Measurements from ENCODE around the gene SLC27A1.

Gene SLC27A1

DNA sequence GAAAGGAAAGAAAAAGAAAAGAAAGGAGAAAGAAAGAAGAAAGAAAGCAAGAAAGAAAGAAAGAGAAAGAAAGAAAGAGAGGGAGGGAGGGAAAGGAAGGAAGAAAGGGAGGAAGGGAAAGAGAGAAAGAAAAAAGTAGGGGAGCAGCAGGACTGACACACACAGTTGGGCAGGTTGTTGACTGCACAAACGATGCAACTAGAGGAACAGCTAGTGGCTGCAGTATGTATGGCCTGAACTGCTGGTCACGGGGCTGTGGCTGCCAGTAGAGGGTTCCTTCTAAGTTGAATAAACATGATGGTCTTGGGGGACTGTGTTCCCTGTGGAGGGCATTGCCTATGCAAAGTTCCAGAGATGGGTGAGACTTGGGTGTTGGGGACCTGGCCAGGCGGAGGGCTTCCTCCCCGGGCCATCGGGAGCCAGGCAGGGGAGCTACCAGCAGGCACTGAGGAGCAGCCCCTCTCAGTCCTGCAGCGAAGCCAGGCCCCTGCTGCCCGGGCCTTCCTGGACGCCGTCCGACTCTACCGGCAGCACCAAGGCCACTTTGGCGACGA, 68.4 kb downstream of the SLC27A1 start:
- Histone ChIP-seq H3K4me1 (ENCODE audit: control insufficient read depth in 1 of 2, insufficient read depth in 2 of 2, low read length in 2 of 2) (peaks cover 5 to 7% of the 10 kb centered on the region in 2 donors), H3K9ac (ENCODE audit: low read depth in 1 of 2, low read length in 2 of 2) (peak overlapping the region in 1 of 2 donors; percentile 12), H3K27me3 (ENCODE audit: control insufficient read depth in 1 of 2, insufficient read depth in 2 of 2, low read length in 2 of 2) (peaks cover 0 to 6% of the 10 kb centered on the region in 2 donors), H3K27ac (ENCODE audit: low read depth, low read length) (no peak overlapping the region), H3K36me3 (ENCODE audit: control insufficient read depth in 1 of 2, insufficient read depth in 2 of 2, low read length in 2 of 2) (no peaks in the 10 kb centered on the region), H3K9me3 (ENCODE audit: control insufficient read depth in 1 of 2, low read length in 2 of 2) (no peaks in the 10 kb centered on the region), H3K4me3 (ENCODE audit: low read depth in 1 of 2, low read length in 2 of 2) (peak overlapping the region; percentile 60 to 63)

DNA sequence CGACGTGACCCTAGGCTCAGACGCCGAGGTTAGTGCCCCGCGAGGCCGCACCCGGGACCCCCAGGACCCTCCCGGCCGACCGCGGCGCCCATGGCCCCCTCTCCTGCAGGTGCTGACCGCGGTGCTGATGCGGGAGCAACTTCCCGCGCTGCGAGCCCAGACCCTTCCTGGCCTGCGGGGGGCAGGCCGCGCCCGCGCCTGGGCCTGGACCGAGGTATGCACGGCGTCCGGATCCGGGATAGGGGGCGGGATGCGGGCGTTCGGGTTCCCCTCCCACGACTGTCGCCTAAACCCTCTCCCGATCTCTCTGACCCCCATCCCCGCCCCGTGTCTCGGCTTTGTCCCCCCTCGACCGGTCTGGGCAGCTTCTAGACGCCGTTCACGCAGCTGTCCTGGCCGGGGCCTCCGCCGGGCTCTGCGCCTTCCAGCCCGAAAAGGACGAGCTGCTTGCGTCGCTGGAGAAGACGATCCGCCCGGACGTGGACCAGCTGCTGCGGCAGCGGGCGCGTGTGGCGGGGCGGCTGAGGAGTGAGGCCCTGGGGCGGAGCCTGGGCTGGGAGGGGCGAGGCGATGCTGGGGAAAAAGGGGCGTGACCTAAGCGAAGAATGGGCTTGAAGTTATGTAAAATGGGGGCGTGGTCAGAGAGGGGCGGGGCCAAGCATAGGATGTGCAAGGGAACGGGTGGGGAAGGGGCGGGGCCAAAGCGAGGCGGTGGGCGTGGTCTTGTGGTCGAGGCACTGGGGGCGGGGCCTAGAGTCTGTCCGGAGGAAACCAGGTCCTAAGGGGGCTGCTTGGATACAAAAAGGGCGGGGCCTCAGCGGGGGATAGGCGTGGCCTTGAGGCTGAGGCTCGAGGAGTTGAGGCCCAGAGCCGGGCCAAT, 69.2 kb downstream of the SLC27A1 start:
- H3K4me3 ChIP-seq (ENCODE audit: low read depth in 1 of 2, low read length in 2 of 2), result peak overlapping the region; percentile 60 to 63
- peaks cover 0 to 6% of the 10 kb centered on the region in 2 donors for H3K27me3 ChIP-seq (ENCODE audit: control insufficient read depth in 1 of 2, insufficient read depth in 2 of 2, low read length in 2 of 2)
- H3K9me3 ChIP-seq (ENCODE audit: control insufficient read depth in 1 of 2, low read length in 2 of 2), result no peaks in the 10 kb centered on the region
- no peak overlapping the region for H3K27ac ChIP-seq (ENCODE audit: low read depth, low read length)
- peak overlapping the region; percentile 12 to 33 for H3K9ac ChIP-seq (ENCODE audit: low read depth in 1 of 2, low read length in 2 of 2)
- H3K36me3 ChIP-seq (ENCODE audit: control insufficient read depth in 1 of 2, insufficient read depth in 2 of 2, low read length in 2 of 2), result no peaks in the 10 kb centered on the region
- H3K4me1 ChIP-seq (ENCODE audit: control insufficient read depth in 1 of 2, insufficient read depth in 2 of 2, low read length in 2 of 2), result peaks cover 5 to 7% of the 10 kb centered on the region in 2 donors

DNA sequence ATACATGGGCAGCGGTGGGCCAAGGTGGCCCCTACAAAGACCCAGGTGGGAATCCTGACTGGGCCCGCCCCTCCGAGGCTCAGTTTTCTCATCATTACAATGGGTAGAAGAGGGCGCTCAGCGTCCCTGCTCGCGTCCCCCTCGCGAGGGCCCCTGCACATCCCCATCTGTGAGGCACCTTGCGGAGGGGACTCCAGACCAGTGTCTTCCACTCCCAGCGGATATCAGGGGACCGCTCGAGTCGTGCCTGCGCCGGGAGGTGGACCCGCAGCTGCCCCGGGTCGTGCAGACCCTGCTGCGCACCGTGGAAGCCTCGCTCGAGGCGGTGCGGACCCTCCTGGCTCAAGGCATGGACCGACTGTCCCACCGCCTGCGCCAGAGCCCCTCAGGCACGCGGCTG, 69.8 kb downstream of the SLC27A1 start:
- Histone ChIP-seq H3K9ac (ENCODE audit: low read depth in 1 of 2, low read length in 2 of 2) (no peak overlapping the region), H3K4me3 (ENCODE audit: low read depth in 1 of 2, low read length in 2 of 2) (no peak overlapping the region), H3K27ac (ENCODE audit: low read depth, low read length) (no peak overlapping the region), H3K27me3 (ENCODE audit: control insufficient read depth in 1 of 2, insufficient read depth in 2 of 2, low read length in 2 of 2) (peaks cover 0 to 6% of the 10 kb centered on the region in 2 donors), H3K4me1 (ENCODE audit: control insufficient read depth in 1 of 2, insufficient read depth in 2 of 2, low read length in 2 of 2) (peaks cover 5 to 7% of the 10 kb centered on the region in 2 donors), H3K36me3 (ENCODE audit: control insufficient read depth in 1 of 2, insufficient read depth in 2 of 2, low read length in 2 of 2) (no peaks in the 10 kb centered on the region), H3K9me3 (ENCODE audit: control insufficient read depth in 1 of 2, low read length in 2 of 2) (no peaks in the 10 kb centered on the region)

DNA sequence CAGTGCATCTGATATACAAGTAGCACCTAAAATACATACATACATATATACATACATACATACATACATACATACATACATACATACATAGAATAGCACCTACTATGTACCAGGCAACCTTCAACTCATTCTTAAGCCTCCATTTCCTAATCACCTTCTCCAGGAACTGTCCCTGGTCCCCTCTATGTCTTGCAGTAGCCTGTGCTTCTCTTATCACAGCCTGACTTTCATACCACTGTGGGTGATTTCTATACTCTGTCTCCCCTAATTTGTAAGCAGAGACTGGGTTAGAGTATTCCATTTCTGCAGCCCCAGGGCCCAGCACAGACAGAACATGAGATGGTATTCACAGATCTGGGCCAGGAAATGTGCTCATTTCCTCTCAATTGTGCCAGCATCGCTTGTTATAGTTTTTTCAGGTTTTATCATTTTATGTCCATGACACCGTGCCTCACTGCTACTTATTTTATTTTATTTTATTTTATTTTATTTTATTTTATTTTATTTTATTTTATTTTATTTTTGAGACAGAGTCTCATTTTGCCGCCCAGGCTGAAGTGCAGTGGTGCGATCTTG, 70.9 kb downstream of the SLC27A1 start:
- H3K9me3 ChIP-seq (ENCODE audit: control insufficient read depth in 1 of 2, low read length in 2 of 2), result no peaks in the 10 kb centered on the region
- no peak overlapping the region for H3K9ac ChIP-seq (ENCODE audit: low read depth in 1 of 2, low read length in 2 of 2)
- no peak overlapping the region for H3K27ac ChIP-seq (ENCODE audit: low read depth, low read length)
- no peak overlapping the region for H3K4me3 ChIP-seq (ENCODE audit: low read depth in 1 of 2, low read length in 2 of 2)
- no peaks in the 10 kb centered on the region for H3K36me3 ChIP-seq (ENCODE audit: control insufficient read depth in 1 of 2, insufficient read depth in 2 of 2, low read length in 2 of 2)
- peaks cover 5 to 7% of the 10 kb centered on the region in 2 donors for H3K4me1 ChIP-seq (ENCODE audit: control insufficient read depth in 1 of 2, insufficient read depth in 2 of 2, low read length in 2 of 2)
- peaks cover 0 to 6% of the 10 kb centered on the region in 2 donors for H3K27me3 ChIP-seq (ENCODE audit: control insufficient read depth in 1 of 2, insufficient read depth in 2 of 2, low read length in 2 of 2)

DNA sequence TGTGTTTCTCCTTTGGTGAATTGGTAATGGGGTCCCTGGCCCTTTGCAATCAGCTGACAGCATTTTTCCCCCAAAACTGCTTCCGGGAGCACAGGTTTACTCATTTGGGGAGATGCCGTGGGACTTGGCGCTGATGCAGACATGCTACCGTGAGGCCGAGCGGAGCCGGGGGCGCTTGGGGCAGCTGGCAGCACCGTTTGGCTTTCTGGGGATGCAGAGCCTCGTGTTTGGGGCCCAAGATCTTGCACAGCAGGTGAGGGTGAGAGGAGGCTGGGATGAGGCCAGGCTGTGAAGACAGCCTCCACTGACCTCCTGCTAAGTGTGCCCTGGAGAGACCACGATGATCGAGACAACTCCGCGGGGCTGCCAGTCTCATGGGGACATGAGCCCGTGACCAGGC, 71.7 kb downstream of the SLC27A1 start:
- no peak overlapping the region for H3K27ac ChIP-seq (ENCODE audit: low read depth, low read length)
- H3K4me3 ChIP-seq (ENCODE audit: low read depth in 1 of 2, low read length in 2 of 2), result no peak overlapping the region
- H3K4me1 ChIP-seq (ENCODE audit: control insufficient read depth in 1 of 2, insufficient read depth in 2 of 2, low read length in 2 of 2), result peaks cover 5 to 7% of the 10 kb centered on the region in 2 donors
- no peaks in the 10 kb centered on the region for H3K9me3 ChIP-seq (ENCODE audit: control insufficient read depth in 1 of 2, low read length in 2 of 2)
- H3K9ac ChIP-seq (ENCODE audit: low read depth in 1 of 2, low read length in 2 of 2), result no peak overlapping the region
- peaks cover 0 to 6% of the 10 kb centered on the region in 2 donors for H3K27me3 ChIP-seq (ENCODE audit: control insufficient read depth in 1 of 2, insufficient read depth in 2 of 2, low read length in 2 of 2)
- no peaks in the 10 kb centered on the region for H3K36me3 ChIP-seq (ENCODE audit: control insufficient read depth in 1 of 2, insufficient read depth in 2 of 2, low read length in 2 of 2)

DNA sequence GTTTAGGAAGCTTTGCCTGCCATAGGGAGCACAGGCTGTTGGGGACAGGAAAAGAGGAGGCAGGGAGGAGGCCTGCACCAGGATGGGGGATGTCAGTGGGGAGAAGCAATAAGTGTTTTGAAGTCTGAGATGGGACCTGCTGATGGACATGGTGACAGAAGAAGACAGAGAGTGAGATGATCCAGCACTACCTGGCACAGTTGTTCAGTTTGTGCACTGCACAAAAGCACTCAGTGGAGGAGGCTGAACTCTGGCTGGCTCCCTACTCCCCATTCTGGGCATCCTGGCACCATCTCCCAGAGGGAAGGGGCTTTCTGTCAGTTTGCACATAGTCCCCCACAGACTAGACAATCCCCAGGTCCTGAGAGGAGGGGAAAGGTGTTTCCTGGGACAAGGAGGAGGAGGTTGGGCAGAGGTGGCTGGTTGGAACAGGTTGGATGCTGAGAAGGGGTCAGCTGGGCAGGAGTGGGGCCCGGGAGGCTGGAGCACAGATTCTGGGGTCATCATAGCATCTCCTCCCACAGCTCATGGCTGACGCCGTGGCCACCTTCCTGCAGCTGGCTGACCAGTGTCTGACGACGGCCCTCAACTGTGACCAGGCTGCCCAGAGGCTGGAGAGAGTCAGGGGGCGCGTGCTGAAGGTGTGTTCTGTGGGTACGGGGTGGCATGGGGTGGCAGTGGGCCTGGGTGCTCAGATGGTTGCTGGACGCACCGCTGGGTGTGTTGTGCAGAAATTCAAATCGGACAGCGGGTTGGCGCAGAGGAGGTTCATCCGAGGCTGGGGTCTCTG, 72.7 kb downstream of the SLC27A1 start:
- H3K9me3 ChIP-seq (ENCODE audit: control insufficient read depth in 1 of 2, low read length in 2 of 2), result no peaks in the 10 kb centered on the region
- no peak overlapping the region for H3K27ac ChIP-seq (ENCODE audit: low read depth, low read length)
- H3K4me3 ChIP-seq (ENCODE audit: low read depth in 1 of 2, low read length in 2 of 2), result no peak overlapping the region
- peaks cover 0 to 3% of the 10 kb centered on the region in 2 donors for H3K27me3 ChIP-seq (ENCODE audit: control insufficient read depth in 1 of 2, insufficient read depth in 2 of 2, low read length in 2 of 2)
- no peak overlapping the region for H3K9ac ChIP-seq (ENCODE audit: low read depth in 1 of 2, low read length in 2 of 2)
- peaks cover 5 to 7% of the 10 kb centered on the region in 2 donors for H3K4me1 ChIP-seq (ENCODE audit: control insufficient read depth in 1 of 2, insufficient read depth in 2 of 2, low read length in 2 of 2)
- H3K36me3 ChIP-seq (ENCODE audit: control insufficient read depth in 1 of 2, insufficient read depth in 2 of 2, low read length in 2 of 2), result no peaks in the 10 kb centered on the region

DNA sequence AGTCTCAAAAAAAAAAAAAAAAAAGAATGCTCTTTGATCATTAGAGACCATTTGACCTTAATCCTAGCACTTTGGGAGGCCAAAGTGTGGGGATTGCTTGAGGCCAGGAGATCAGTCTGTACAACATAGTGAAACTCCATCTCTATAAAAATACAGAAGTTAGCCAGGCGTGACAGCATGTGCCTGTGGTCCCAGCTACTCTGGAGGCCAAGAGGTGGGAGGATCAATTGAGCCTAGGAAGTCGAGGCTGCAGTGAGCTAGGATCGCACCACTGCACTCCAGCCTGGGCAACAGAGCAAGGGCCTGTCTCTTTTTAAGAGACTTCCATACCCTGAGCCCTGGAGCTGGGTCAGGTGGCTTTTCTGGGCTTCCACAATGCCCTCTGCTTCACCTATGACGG, 73.7 kb downstream of the SLC27A1 start:
- no peaks in the 10 kb centered on the region for H3K9me3 ChIP-seq (ENCODE audit: control insufficient read depth in 1 of 2, low read length in 2 of 2)
- no peak overlapping the region for H3K27ac ChIP-seq (ENCODE audit: low read depth, low read length)
- H3K4me3 ChIP-seq (ENCODE audit: low read depth in 1 of 2, low read length in 2 of 2), result no peak overlapping the region
- H3K9ac ChIP-seq (ENCODE audit: low read depth in 1 of 2, low read length in 2 of 2), result no peak overlapping the region
- H3K36me3 ChIP-seq (ENCODE audit: control insufficient read depth in 1 of 2, insufficient read depth in 2 of 2, low read length in 2 of 2), result no peaks in the 10 kb centered on the region
- H3K27me3 ChIP-seq (ENCODE audit: control insufficient read depth in 1 of 2, insufficient read depth in 2 of 2, low read length in 2 of 2), result peaks cover 0 to under 1% of the 10 kb centered on the region in 2 donors
- peaks cover under 1 to 3% of the 10 kb centered on the region in 2 donors for H3K4me1 ChIP-seq (ENCODE audit: control insufficient read depth in 1 of 2, insufficient read depth in 2 of 2, low read length in 2 of 2)

DNA sequence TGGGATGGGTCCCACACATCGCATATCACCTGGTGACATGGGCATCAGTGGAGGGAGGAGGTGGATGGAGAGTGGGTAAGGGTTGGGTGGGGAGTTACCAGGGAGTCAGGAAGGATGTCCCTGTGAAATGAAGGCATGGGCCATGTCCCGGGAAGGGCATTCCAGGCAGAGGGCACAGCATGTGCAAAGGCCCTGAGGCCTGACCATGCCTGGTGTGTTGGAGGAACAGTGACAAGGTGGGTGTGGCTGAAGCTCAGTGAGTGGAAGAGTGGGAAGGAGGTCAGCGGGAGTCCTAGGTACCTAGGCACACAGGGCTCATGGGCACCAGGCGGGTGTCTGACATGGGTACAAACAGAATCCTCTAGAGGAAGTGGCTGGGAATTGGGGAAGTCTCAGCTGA, 74.1 kb downstream of the SLC27A1 start:
- no peak overlapping the region for H3K4me3 ChIP-seq (ENCODE audit: low read depth in 1 of 2, low read length in 2 of 2)
- no peaks in the 10 kb centered on the region for H3K36me3 ChIP-seq (ENCODE audit: control insufficient read depth in 1 of 2, insufficient read depth in 2 of 2, low read length in 2 of 2)

DNA sequence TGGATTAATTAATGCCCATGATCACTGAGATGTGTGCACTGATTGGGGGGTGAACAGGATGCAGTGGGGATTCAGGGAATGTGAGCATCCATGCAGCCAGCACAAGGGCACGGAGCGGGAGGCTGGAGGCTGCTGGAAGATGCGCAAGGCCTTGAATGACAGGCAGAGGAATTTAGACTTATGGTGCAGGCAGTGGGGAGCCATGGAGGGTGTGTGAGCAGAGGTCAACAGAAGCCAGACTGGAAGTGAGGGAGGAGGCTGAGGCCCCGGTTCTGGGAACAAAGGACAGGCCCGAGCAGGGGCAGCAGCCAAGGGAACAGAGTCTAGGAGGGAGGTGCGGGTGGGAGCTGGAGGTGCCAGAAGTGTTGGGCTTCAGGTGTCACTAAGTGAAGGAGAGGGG, 77.8 kb downstream of the SLC27A1 start:
- no peaks in the 10 kb centered on the region for H3K36me3 ChIP-seq (ENCODE audit: control insufficient read depth in 1 of 2, insufficient read depth in 2 of 2, low read length in 2 of 2)
- no peak overlapping the region for H3K4me3 ChIP-seq (ENCODE audit: low read depth in 1 of 2, low read length in 2 of 2)
- no peak overlapping the region for H3K9ac ChIP-seq (ENCODE audit: low read depth in 1 of 2, low read length in 2 of 2)
- no peaks in the 10 kb centered on the region for H3K9me3 ChIP-seq (ENCODE audit: control insufficient read depth in 1 of 2, low read length in 2 of 2)
- no peak overlapping the region for H3K27ac ChIP-seq (ENCODE audit: low read depth, low read length)
- no peaks in the 10 kb centered on the region for H3K4me1 ChIP-seq (ENCODE audit: control insufficient read depth in 1 of 2, insufficient read depth in 2 of 2, low read length in 2 of 2)
- H3K27me3 ChIP-seq (ENCODE audit: control insufficient read depth in 1 of 2, insufficient read depth in 2 of 2, low read length in 2 of 2), result no peaks in the 10 kb centered on the region

More for the DNA sequence above, 74.1 kb downstream of the SLC27A1 start:
- Histone ChIP-seq H3K9me3 (ENCODE audit: control insufficient read depth in 1 of 2, low read length in 2 of 2) (no peaks in the 10 kb centered on the region), H3K27me3 (ENCODE audit: control insufficient read depth in 1 of 2, insufficient read depth in 2 of 2, low read length in 2 of 2) (no peaks in the 10 kb centered on the region), H3K27ac (ENCODE audit: low read depth, low read length) (no peak overlapping the region), H3K4me1 (ENCODE audit: control insufficient read depth in 1 of 2, insufficient read depth in 2 of 2, low read length in 2 of 2) (no peaks in the 10 kb centered on the region), H3K9ac (ENCODE audit: low read depth in 1 of 2, low read length in 2 of 2) (no peak overlapping the region)
